IMR-90 (cell line): ENCODE results near the gene CD248. TPM values are rescaled to one million over a fixed set of nuclear protein-coding genes. Genes with fewer than 3 reads are reported as not detected.

ENCODE experiments used
- ATAC-seq: fragments of 200-7000 bp; cut with Tn5 transposase; 2 replicates; pipeline ENCODE4 v1.9.1; 2020; ENCODE audit warnings: low read depth, mild to moderate bottlenecking, moderate library complexity
- BruUV-seq: library from RNA; stranded (reverse); fragments of 400-500 nt; replicated peaks from 2 replicates; lab custom pipeline; 2021; lab: Mats Ljungman, UMichigan
- CTCF ChIA-PET: fragments of 300-600 bp; formaldehyde crosslinking; extraction: SDS; loops from one replicate; lab custom pipeline; 2021; ENCODE audit warnings: antibody characterized with exemption; lab: Yijun Ruan, JAX
- POLR2A ChIA-PET: fragments of 300-600 bp; sonication (Branson Sonifier 250); formaldehyde crosslinking; loops from one replicate; lab custom pipeline; 2022; ENCODE audit warnings: antibody characterized with exemption; ENCODE audit not compliant: unreplicated experiment; lab: Charles Lee
- DNase-seq: peaks from one replicate; pipeline ENCODE4 v3.0.0; 2013
- H2AFZ ChIP-seq: replicated peaks from 2 replicates; pipeline ENCODE3; 2013; ENCODE audit warnings: low read length, mild to moderate bottlenecking; ENCODE audit not compliant: poor library complexity
- H2AK5ac ChIP-seq: 2 replicates; pipeline ENCODE4 v1.6.1; 2013; ENCODE audit warnings: low read depth, low read length, inconsistent platforms
- H2AK9ac ChIP-seq: replicated peaks from 2 replicates; pipeline ENCODE3; 2013; ENCODE audit warnings: mild to moderate bottlenecking, low read depth, low read length, moderate library complexity; ENCODE audit not compliant: poor library complexity
- H2BK120ac ChIP-seq: 2 replicates; pipeline ENCODE4 v1.6.1; 2013; ENCODE audit warnings: low read depth, low read length, inconsistent platforms
- H2BK15ac ChIP-seq: 3 replicates; pipeline ENCODE4 v1.6.1; 2013; ENCODE audit warnings: low read depth, low read length, inconsistent platforms
- H2BK20ac ChIP-seq: 2 replicates; pipeline ENCODE4 v1.6.1; 2013; ENCODE audit warnings: low read depth, mild to moderate bottlenecking, inconsistent platforms, low read length, moderate library complexity
- H2BK5ac ChIP-seq: 2 replicates; pipeline ENCODE4 v1.6.1; 2013; ENCODE audit warnings: mild to moderate bottlenecking, low read depth, low read length, inconsistent platforms; ENCODE audit not compliant: poor library complexity, severe bottlenecking
- H3K14ac ChIP-seq: replicated peaks from 2 replicates; pipeline ENCODE4 v1.6.1; 2013; ENCODE audit warnings: low read depth, low read length, inconsistent platforms
- H3K18ac ChIP-seq: 2 replicates; pipeline ENCODE4 v1.6.1; 2013; ENCODE audit warnings: low read depth, low read length, control low read depth
- H3K23ac ChIP-seq: 2 replicates; pipeline ENCODE4 v1.6.1; 2013; ENCODE audit warnings: low read depth, low read length, inconsistent platforms
- H3K27ac ChIP-seq: 2 replicates; pipeline ENCODE4 v1.5.1; 2013; ENCODE audit warnings: mild to moderate bottlenecking, control low read depth, low read length; ENCODE audit not compliant: insufficient read depth
- H3K27me3 ChIP-seq: 2 replicates; pipeline ENCODE4 v1.6.1; 2013; ENCODE audit warnings: low read length; ENCODE audit not compliant: control insufficient read depth, insufficient read depth
- H3K36me3 ChIP-seq: 2 replicates; pipeline ENCODE4 v1.6.1; 2013; ENCODE audit warnings: low read length, mixed read lengths; ENCODE audit not compliant: control insufficient read depth, insufficient read depth
- H3K4ac ChIP-seq: 2 replicates; pipeline ENCODE4 v1.6.1; 2013; ENCODE audit warnings: low read depth, low read length, inconsistent platforms
- H3K4me1 ChIP-seq: 2 replicates; pipeline ENCODE4 v1.6.1; 2013; ENCODE audit warnings: low read length, mixed read lengths; ENCODE audit not compliant: control insufficient read depth, insufficient read depth
- H3K4me2 ChIP-seq: 2 replicates; pipeline ENCODE4 v1.6.1; 2013; ENCODE audit warnings: low read depth, mild to moderate bottlenecking, control low read depth, low read length, moderate library complexity
- H3K4me3 ChIP-seq: 2 replicates; pipeline ENCODE4 v1.5.1; 2013; ENCODE audit warnings: low read depth, mild to moderate bottlenecking, control low read depth, low read length, moderate library complexity; ENCODE audit not compliant: insufficient read depth
- H3K56ac ChIP-seq: 2 replicates; pipeline ENCODE4 v1.6.1; 2013; ENCODE audit warnings: low read length, inconsistent platforms; ENCODE audit not compliant: insufficient read depth; ENCODE audit errors: extremely low read depth
- H3K79me1 ChIP-seq, 2 experiments: 2 replicates each; pipeline ENCODE4 v1.6.1; 2013; ENCODE audit warnings: low read length in 2 of 2, inconsistent platforms in 1 of 2, low read depth in 1 of 2
- H3K9ac ChIP-seq: 2 replicates; pipeline ENCODE4 v1.6.1; 2013; ENCODE audit warnings: low read depth, low read length, control low read depth
- H3K9me1 ChIP-seq: 2 replicates; pipeline ENCODE4 v1.6.1; 2013; ENCODE audit warnings: low read length, inconsistent platforms; ENCODE audit not compliant: insufficient read depth
- H3K9me3 ChIP-seq: 2 replicates; pipeline ENCODE4 v1.6.1; 2013; ENCODE audit warnings: low read length; ENCODE audit not compliant: control insufficient read depth, insufficient read depth
- H4K20me1 ChIP-seq: 2 replicates; pipeline ENCODE4 v1.6.1; 2013; ENCODE audit warnings: low read length, inconsistent platforms; ENCODE audit not compliant: insufficient read depth
- H4K5ac ChIP-seq: 2 replicates; pipeline ENCODE4 v1.6.1; 2013; ENCODE audit warnings: mild to moderate bottlenecking, low read depth, low read length, control low read depth
- H4K8ac ChIP-seq, 2 experiments: 2 replicates each; pipeline ENCODE4 v1.6.1; 2013; ENCODE audit warnings: low read depth in 2 of 2, low read length in 2 of 2, control low read depth in 1 of 2, inconsistent platforms in 1 of 2
- H4K91ac ChIP-seq: 2 replicates; pipeline ENCODE4 v1.6.1; 2013; ENCODE audit warnings: low read depth, low read length, inconsistent platforms; ENCODE audit not compliant: insufficient read depth
- BHLHE40 ChIP-seq: fragments of 150-350 bp; IDR thresholded peaks from 2 replicates; pipeline ENCODE4 v1.6.1; 2016; ENCODE audit warnings: mild to moderate bottlenecking, low read depth, low read length
- CEBPB ChIP-seq: IDR thresholded peaks from 2 replicates; pipeline ENCODE4 v1.6.1; 2012; ENCODE audit warnings: low read depth, low read length, improper control_type of control experiment
- CHD1 ChIP-seq: IDR thresholded peaks from 2 replicates; pipeline ENCODE4 v1.6.1; 2012; ENCODE audit warnings: low read depth, low read length, improper control_type of control experiment
- CTCF ChIP-seq: conservative IDR thresholded peaks from 2 replicates; pipeline ENCODE4 v1.5.1; 2012; ENCODE audit warnings: mild to moderate bottlenecking, low read depth, low read length, improper control_type of control experiment
- FOS ChIP-seq: fragments of 150-350 bp; IDR thresholded peaks from 2 replicates; pipeline ENCODE4 v1.6.1; 2016; ENCODE audit warnings: low read depth, low read length
- MAFK ChIP-seq: IDR thresholded peaks from 2 replicates; pipeline ENCODE4 v1.6.1; 2012; ENCODE audit warnings: low read depth, low read length, improper control_type of control experiment
- MAZ ChIP-seq: IDR thresholded peaks from 2 replicates; pipeline ENCODE4 v1.6.1; 2012; ENCODE audit warnings: low read depth, mild to moderate bottlenecking, low read length, improper control_type of control experiment, moderate library complexity, borderline replicate concordance
- NFE2L2 ChIP-seq: fragments of 150-350 bp; IDR thresholded peaks from 2 replicates; pipeline ENCODE4 v1.6.1; 2016; ENCODE audit warnings: low read depth, mild to moderate bottlenecking, low read length
- POLR2A ChIP-seq: IDR thresholded peaks from 2 replicates; pipeline ENCODE4 v1.6.1; 2012; ENCODE audit warnings: mild to moderate bottlenecking, low read depth, low read length
- RAD21 ChIP-seq: IDR thresholded peaks from 2 replicates; pipeline ENCODE4 v1.6.1; 2012; ENCODE audit warnings: low read length, improper control_type of control experiment
- RCOR1 ChIP-seq: IDR thresholded peaks from 2 replicates; pipeline ENCODE4 v1.6.1; 2012; ENCODE audit warnings: mild to moderate bottlenecking, low read length, improper control_type of control experiment; ENCODE audit not compliant: insufficient replicate concordance
- RFX5 ChIP-seq: IDR thresholded peaks from 2 replicates; pipeline ENCODE4 v1.8.0; 2012; ENCODE audit warnings: low read depth, mild to moderate bottlenecking, low read length, moderate library complexity
- SMC3 ChIP-seq: fragments of 150-350 bp; IDR thresholded peaks from 2 replicates; pipeline ENCODE4 v1.6.1; 2016; ENCODE audit warnings: low read depth, mild to moderate bottlenecking, antibody characterized with exemption, low read length, moderate library complexity
- USF2 ChIP-seq: fragments of 150-350 bp; IDR thresholded peaks from 2 replicates; pipeline ENCODE4 v1.6.1; 2017; ENCODE audit warnings: mild to moderate bottlenecking, antibody characterized with exemption, low read length, low read depth
- WGBS, 2 experiments: methylation state at CpG; one replicate each; pipeline versions ENCODE4 v1.1.5 to v1.1.7; 2013; ENCODE audit warnings: missing lambda C conversion rate in 2 of 2; ENCODE audit not compliant: insufficient read length in 1 of 2; ENCODE audit errors: extremely low coverage in 2 of 2; 5-methylcytosine and 5-hydroxymethylcytosine counted together
- dilution Hi-C: fragments of 300-500 bp; cut with HindIII; formaldehyde crosslinking; loops from one replicate; pipeline ENCODE4 v1.14.3; 2018; ENCODE audit warnings: low sequenced_read_pairs; ENCODE audit not compliant: unreplicated experiment
- in situ Hi-C: fragments of 300-500 bp; cut with MboI; formaldehyde crosslinking; loops from 3 replicates; pipeline ENCODE4 v1.14.3; 2019; ENCODE audit warnings: low sequenced_read_pairs, inconsistent platforms, mixed read lengths
- intact Hi-C: fragments of 100-400 bp; cut with micrococcal nuclease; formaldehyde crosslinking; loops from 2 replicates; pipeline ENCODE4 v1.10.0; 2022
- polyA plus RNA-seq, 3 experiments: library from polyadenylated mRNA; depleted of rRNA; stranded (reverse); fragments of >200 nt; gene quantifications; 2 replicates each; pipeline ENCODE4 v1.2.3, GENCODE V29; 2012; ENCODE audit warnings: low replicate concordance in 1 of 3
- total RNA-seq: library from RNA; depleted of rRNA; stranded (reverse); fragments of >200 nt; gene quantifications from 2 replicates; pipeline ENCODE4 v1.2.3, GENCODE V29; 2012

Gene CD248
- total and polyA plus RNA-seq, 2 of the 4 experiments (the other 2 are of a cell fraction) = 19.5 to 223 TPM

- Histone ChIP-seq H3K27me3 (peaks cover 4% of the 10 kb centered on the region), H3K23ac (no peak overlapping the region), H4K5ac (0 out of 2 replicates have a peak overlapping the region, but pooled peaks have one; percentile 51), H3K4me1 (peaks cover 14% of the 10 kb centered on the region), H4K91ac (peak overlapping the region; percentile 45; the same call in 1 of the 2 replicates), H3K14ac (peak overlapping the region; percentile 50), H3K79me1 (peaks cover 0 to 31% of the 10 kb centered on the region in 2 experiments; a peak in 2 of 4 replicates), H3K4me2 (peak overlapping the region; percentile 92), H3K27ac (peak overlapping the region; percentile 48), H2BK15ac (peak overlapping the region; percentile 11; the same call in 1 of the 3 replicates), H4K8ac (peak overlapping the region in 1 of 2 experiments; percentile 65; a peak in 2 of 4 replicates), H3K9ac (peak overlapping the region; percentile 20), H2AFZ (peak overlapping the region; percentile 94), H3K18ac (peak overlapping the region; percentile 67), H3K4ac (peak overlapping the region; percentile 69), H2BK120ac (peak overlapping the region; percentile 75), H2BK5ac (peak overlapping the region; percentile 68), H3K4me3 (peak overlapping the region; percentile 63), H2AK9ac (peak overlapping the region; percentile 84), H2AK5ac (0 out of 2 replicates have a peak overlapping the region, but pooled peaks have one; percentile 18), H3K56ac (no peak overlapping the region), H3K9me3 (no peaks in the 10 kb centered on the region), H4K20me1 (peaks cover 39% of the 10 kb centered on the region), H2BK20ac (peak overlapping the region; percentile 13; the same call in 1 of the 2 replicates), H3K9me1 (no peaks in the 10 kb centered on the region), H3K36me3 (no peaks in the 10 kb centered on the region)
- DNase-seq = peak; percentile 89
- intact Hi-C loops (loop anchor here (1.0 kb wide), 3 partner anchors 16 to 74 kb away; partner anchors contain the start of gene RIN1), dilution Hi-C loops (no loop called here), in situ Hi-C loops (no loop called here)
- POLR2A ChIA-PET = interaction anchor here (0.6 to 2.9 kb wide), 8 partner anchors 10 to 485 kb away, joined by 3 to 23 read pairs (median 4); partner anchors contain the start of gene RIN1
- CTCF ChIA-PET = interaction anchor here (0.5 to 2.4 kb wide), 13 partner anchors 10 to 79 kb away, joined by 3 to 17 read pairs (median 5); partner anchors contain the start of genes B4GAT1, BRMS1 and RIN1
- BruUV-seq = no TSS peak
- 0% methylated on average over 14 of the region's 44 CpGs; no CpG with 5 or more reads in 1 of the 2 experiments for WGBS, 2 experiments
- peak; percentile 51 for ATAC-seq
- no peak for TF ChIP-seq RCOR1
- peak; percentile 97 for TF ChIP-seq SMC3
- peak; percentile 11 for TF ChIP-seq MAZ
- no peak for TF ChIP-seq CEBPB
- peak; percentile 97 for TF ChIP-seq RAD21
- TF ChIP-seq NFE2L2 = no peak
- TF ChIP-seq POLR2A = peak; percentile 46
- TF ChIP-seq CHD1 = peak; percentile 42; the same call in 1 of the 2 replicates
- TF ChIP-seq BHLHE40 = no peak; the same call in 1 of the 2 replicates
- TF ChIP-seq MAFK = no peak
- TF ChIP-seq FOS = no peak
- peak; percentile 13; the same call in 1 of the 2 replicates for TF ChIP-seq USF2
- TF ChIP-seq CTCF = peak; percentile 97
- no peak for TF ChIP-seq RFX5
Measured at GRCh38 chr11:66311965-66312548, 4.8 kb downstream of the CD248 start.
